H9 (cell line): ENCODE measurements around the gene NCS1. TPM values are rescaled to one million over a fixed set of nuclear protein-coding genes. Genes with fewer than 3 reads are reported as not detected.

Experiments used
- DNase-seq: peaks from one replicate; pipeline ENCODE4 v3.0.0-alpha.2; 2017
- H2AFZ ChIP-seq: one replicate; pipeline ENCODE4 v1.6.1; 2013; ENCODE audit warnings: mild to moderate bottlenecking, low read length, control low read depth, moderate library complexity
- H2AK5ac ChIP-seq: 2 replicates; pipeline ENCODE4 v1.6.1; 2013; ENCODE audit warnings: low read length, control low read depth, mixed read lengths; ENCODE audit not compliant: insufficient read length
- H2BK120ac ChIP-seq: one replicate; pipeline ENCODE4 v1.6.1; 2013; ENCODE audit warnings: low read depth, mild to moderate bottlenecking, low read length, control low read depth, inconsistent platforms; ENCODE audit not compliant: poor library complexity, severe bottlenecking
- H2BK12ac ChIP-seq: 2 replicates; pipeline ENCODE4 v1.6.1; 2013; ENCODE audit warnings: low read length, control low read depth, mixed read lengths, low read depth; ENCODE audit not compliant: insufficient read length
- H2BK15ac ChIP-seq: 2 replicates; pipeline ENCODE4 v1.6.1; 2013; ENCODE audit warnings: low read depth, low read length, control low read depth
- H2BK20ac ChIP-seq: one replicate; pipeline ENCODE4 v1.6.1; 2013; ENCODE audit warnings: low read depth, mild to moderate bottlenecking, low read length, control low read depth, inconsistent platforms; ENCODE audit not compliant: poor library complexity, severe bottlenecking
- H2BK5ac ChIP-seq: 2 replicates; pipeline ENCODE4 v1.6.1; 2013; ENCODE audit warnings: low read length, control low read depth, mixed read lengths; ENCODE audit not compliant: insufficient read length
- H3K14ac ChIP-seq: 2 replicates; pipeline ENCODE4 v1.6.1; 2013; ENCODE audit warnings: low read length, control low read depth; ENCODE audit not compliant: insufficient read depth
- H3K18ac ChIP-seq: 2 replicates; pipeline ENCODE4 v1.6.1; 2013; ENCODE audit warnings: low read depth, mild to moderate bottlenecking, mixed read lengths, low read length, control low read depth; ENCODE audit not compliant: insufficient read length
- H3K23ac ChIP-seq: 2 replicates; pipeline ENCODE4 v1.6.1; 2013; ENCODE audit warnings: low read length, control low read depth, mixed read lengths, low read depth; ENCODE audit not compliant: insufficient read length
- H3K23me2 ChIP-seq: 2 replicates; pipeline ENCODE4 v1.6.1; 2013; ENCODE audit warnings: low read depth, mild to moderate bottlenecking, mixed read lengths, low read length, control low read depth; ENCODE audit not compliant: insufficient read length, poor library complexity, severe bottlenecking
- H3K27ac ChIP-seq: 2 replicates; pipeline ENCODE4 v1.5.1; 2013; ENCODE audit warnings: low read length, control low read depth, mixed read lengths, low read depth; ENCODE audit not compliant: insufficient read length
- H3K27me3 ChIP-seq: 2 replicates; pipeline ENCODE4 v1.6.1; 2013; ENCODE audit warnings: low read length, control low read depth, inconsistent platforms; ENCODE audit not compliant: insufficient read depth
- H3K4ac ChIP-seq: 2 replicates; pipeline ENCODE4 v1.6.1; 2013; ENCODE audit warnings: low read depth, mild to moderate bottlenecking, control low read depth, inconsistent platforms, low read length, moderate library complexity
- H3K4me1 ChIP-seq: 2 replicates; pipeline ENCODE4 v1.6.1; 2013; ENCODE audit warnings: low read length, control low read depth, inconsistent platforms; ENCODE audit not compliant: insufficient read depth
- H3K4me2 ChIP-seq: 2 replicates; pipeline ENCODE4 v1.6.1; 2013; ENCODE audit warnings: low read length, control low read depth, mixed read lengths; ENCODE audit not compliant: insufficient read length, insufficient read depth
- H3K56ac ChIP-seq: 2 replicates; pipeline ENCODE4 v1.6.1; 2013; ENCODE audit warnings: low read depth, mild to moderate bottlenecking, mixed read lengths, low read length, control low read depth; ENCODE audit not compliant: insufficient read length
- H3K79me1 ChIP-seq: 2 replicates; pipeline ENCODE4 v1.6.1; 2013; ENCODE audit warnings: low read depth, mild to moderate bottlenecking, moderate library complexity, low read length, control low read depth, inconsistent platforms; ENCODE audit not compliant: insufficient read depth, poor library complexity, severe bottlenecking
- H3K79me2 ChIP-seq: 2 replicates; pipeline ENCODE4 v1.6.1; 2013; ENCODE audit warnings: low read length, control low read depth, inconsistent platforms; ENCODE audit not compliant: insufficient read depth
- H3K9ac ChIP-seq: 2 replicates; pipeline ENCODE4 v1.6.1; 2013; ENCODE audit warnings: low read length, control low read depth, mixed read lengths; ENCODE audit not compliant: insufficient read length; ENCODE audit errors: extremely low read depth
- H3K9me3 ChIP-seq: one replicate; pipeline ENCODE4 v1.6.1; 2013; ENCODE audit warnings: low read depth, low read length, inconsistent platforms; ENCODE audit not compliant: control insufficient read depth
- H3T11ph ChIP-seq: one replicate; pipeline ENCODE4 v1.6.1; 2013; ENCODE audit warnings: mild to moderate bottlenecking, low read length, control low read depth, inconsistent platforms
- H4K20me1 ChIP-seq: one replicate; pipeline ENCODE4 v1.6.1; 2013; ENCODE audit not compliant: control insufficient read depth, insufficient read length, insufficient read depth
- H4K5ac ChIP-seq: 2 replicates; pipeline ENCODE4 v1.6.1; 2013; ENCODE audit warnings: low read depth, mild to moderate bottlenecking, mixed read lengths, low read length, control low read depth; ENCODE audit not compliant: insufficient read length
- H4K8ac ChIP-seq: replicated peaks from 2 replicates; pipeline ENCODE4 v1.6.1; 2013; ENCODE audit warnings: low read length, control low read depth, mixed read lengths, low read depth; ENCODE audit not compliant: insufficient read length
- H4K91ac ChIP-seq: 2 replicates; pipeline ENCODE4 v1.6.1; 2013; ENCODE audit warnings: low read depth, mild to moderate bottlenecking, moderate library complexity, mixed read lengths, low read length, control low read depth; ENCODE audit not compliant: insufficient read length
- H3K27ac Mint-ChIP-seq, 3 experiments: 2 replicates in 2 of 3; 3 replicates in 1 of 3; pipeline ENCODE4 v1.8.0; 2020 to 2021; ENCODE audit warnings: mixed read lengths in 3 of 3, mild to moderate bottlenecking in 1 of 3, moderate library complexity in 1 of 3
- H3K27me3 Mint-ChIP-seq: 2 replicates; pipeline ENCODE4 v1.8.0; 2021; ENCODE audit warnings: low read depth, mild to moderate bottlenecking, moderate library complexity, mixed read lengths
- H3K36me3 Mint-ChIP-seq, 3 experiments: 2 replicates in 2 of 3; 3 replicates in 1 of 3; pipeline ENCODE4 v1.8.0; 2020 to 2021; ENCODE audit warnings: low read depth in 3 of 3, mixed read lengths in 3 of 3; ENCODE audit not compliant: insufficient read depth in 1 of 3
- H3K4me1 Mint-ChIP-seq, 2 experiments: 2 replicates each; pipeline ENCODE4 v1.8.0; 2020; ENCODE audit warnings: mixed read lengths in 2 of 2
- H3K4me3 Mint-ChIP-seq, 2 experiments: 2 replicates in 1 of 2; 3 replicates in 1 of 2; pipeline ENCODE4 v1.8.0; 2020 to 2021; ENCODE audit warnings: mild to moderate bottlenecking in 2 of 2, mixed read lengths in 2 of 2, moderate library complexity in 1 of 2
- H3K9me3 Mint-ChIP-seq, 2 experiments: 2 replicates in 1 of 2; 3 replicates in 1 of 2; pipeline ENCODE4 v1.8.0; 2020; ENCODE audit warnings: mild to moderate bottlenecking in 2 of 2, mixed read lengths in 2 of 2, moderate library complexity in 1 of 2
- CTCF ChIP-seq: fragments of 200-600 bp; sonication (generic); conservative IDR thresholded peaks from 3 replicates; pipeline ENCODE4 v1.8.0; 2021; ENCODE audit warnings: antibody characterized with exemption, mild to moderate bottlenecking
- WGBS: extraction: QIAGEN DNeasy Blood & Tissue Kit; methylation state at CpG from one replicate; pipeline ENCODE4 v1.1.7; 2013; ENCODE audit warnings: missing lambda C conversion rate, low lambda C conversion rate, mixed read lengths; ENCODE audit not compliant: insufficient read length; ENCODE audit errors: extremely low coverage; 5-methylcytosine and 5-hydroxymethylcytosine counted together
- total RNA-seq: library from RNA; stranded (reverse); gene quantifications from 2 replicates; pipeline ENCODE4 v1.2.1, GENCODE V29; 2021

The NCS1 gene
- total RNA-seq, 1 experiment from 2014 or later: 38.1 TPM

GRCh38 chr9:130267930-130268329, 95.7 kb downstream of the NCS1 start:
- Histone ChIP-seq H2AK5ac (no peak overlapping the region), H2AFZ (no peak overlapping the region), H3K79me2 (no peaks in the 10 kb centered on the region), H2BK15ac (no peak overlapping the region), H3K4ac (no peak overlapping the region), H3K4me2 (no peak overlapping the region), H3K4me1 (no peaks in the 10 kb centered on the region; the same call in 1 of the 2 replicates), H2BK5ac (no peak overlapping the region), H3K18ac (no peak overlapping the region), H4K8ac (no peak overlapping the region), H3K23ac (no peak overlapping the region), H3K9ac (no peak overlapping the region), H3K27me3 (peaks cover 3% of the 10 kb centered on the region; the same call in 1 of the 2 replicates), H3T11ph (no peak overlapping the region), H4K91ac (no peak overlapping the region), H2BK12ac (no peak overlapping the region), H4K20me1 (no peaks in the 10 kb centered on the region), H3K14ac (no peak overlapping the region), H2BK20ac (no peak overlapping the region), H3K79me1 (no peaks in the 10 kb centered on the region), H2BK120ac (no peak overlapping the region), H3K27ac (no peak overlapping the region), H4K5ac (no peak overlapping the region), H3K56ac (no peak overlapping the region), H3K9me3 (no peaks in the 10 kb centered on the region), H3K23me2 (peaks cover 14% of the 10 kb centered on the region)
- H3K27me3 Mint-ChIP-seq: peaks cover 43% of the 10 kb centered on the region
- peak overlapping the region in 1 of 2 experiments; percentile 62; a peak in 2 of 5 replicates for H3K4me3 Mint-ChIP-seq
- no peak for DNase-seq
- H3K36me3 Mint-ChIP-seq: peaks cover 0 to 10% (median 4%) of the 10 kb centered on the region in 3 experiments; a peak in 2 of 7 replicates
- H3K27ac Mint-ChIP-seq: peak overlapping the region; percentile 94 to 99 (median 96)
- no peak for TF ChIP-seq CTCF
- no CpG with 5 or more reads among the region's 5 CpGs for WGBS
- H3K9me3 Mint-ChIP-seq: no peaks in the 10 kb centered on the region
- peaks cover 41 to 68% of the 10 kb centered on the region in 2 experiments for H3K4me1 Mint-ChIP-seq
